Large intestine (tissue), 3 donors: ENCODE results near the gene TMEM198. TPM values are rescaled to one million over a fixed set of nuclear protein-coding genes. Genes with fewer than 3 reads are reported as not detected.
A peak's percentile ranks its signal among the peaks of the same experiment; 100 is the strongest.

Source experiments
- DNase-seq, 2 donors: peaks; one replicate each; pipeline versions ENCODE4 v3.0.0 to v3.0.0-alpha.2; 2013
- H3K27ac ChIP-seq: one replicate; pipeline ENCODE4 v1.5.1; 2013; ENCODE audit warnings: low read length
- H3K27me3 ChIP-seq: 2 replicates; pipeline ENCODE4 v1.6.1; 2013; ENCODE audit warnings: low read length; ENCODE audit not compliant: control insufficient read depth, insufficient read depth
- H3K36me3 ChIP-seq: 2 replicates; pipeline ENCODE4 v1.6.1; 2013; ENCODE audit warnings: low read length; ENCODE audit not compliant: control insufficient read depth, insufficient read depth
- H3K4me1 ChIP-seq: one replicate; pipeline ENCODE4 v1.6.1; 2013; ENCODE audit warnings: low read length; ENCODE audit not compliant: control insufficient read depth, insufficient read depth
- H3K4me3 ChIP-seq: one replicate; pipeline ENCODE4 v1.5.1; 2013; ENCODE audit warnings: low read length
- H3K9me3 ChIP-seq: one replicate; pipeline ENCODE4 v1.6.1; 2013; ENCODE audit warnings: mild to moderate bottlenecking, low read depth, low read length, moderate library complexity; ENCODE audit not compliant: control insufficient read depth
- WGBS: methylation state at CpG from one replicate; pipeline ENCODE4 v1.1.5; 2013; ENCODE audit warnings: low lambda C conversion rate; ENCODE audit not compliant: insufficient coverage; 5-methylcytosine and 5-hydroxymethylcytosine counted together
- polyA plus RNA-seq: library from polyadenylated mRNA; unstranded; fragments of 120-200 nt; gene quantifications from one replicate; pipeline ENCODE4 v1.2.1, GENCODE V29; 2013

TMEM198 gene
- polyA plus RNA-seq, 1 donor, result 19.9 TPM

DNA sequence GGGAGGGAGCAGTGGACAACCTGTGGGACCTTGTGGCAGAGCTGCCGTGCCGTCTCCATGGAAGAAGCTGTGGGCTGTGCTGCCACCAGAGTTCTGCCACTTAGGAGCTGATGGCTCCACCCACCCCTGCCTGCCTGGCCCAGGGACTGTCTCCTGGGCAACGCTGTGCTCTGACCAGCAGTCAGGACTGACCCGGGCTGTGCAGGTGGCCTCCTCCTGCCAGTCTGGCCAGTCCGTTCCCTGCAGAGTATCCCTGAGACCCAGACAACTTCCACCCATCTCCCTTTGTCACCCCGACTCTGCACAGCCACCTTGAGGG, 16.8 kb upstream of the TMEM198 start:
- no peaks in the 10 kb centered on the region for H3K9me3 ChIP-seq
- H3K27me3 ChIP-seq, result peaks cover 96% of the 10 kb centered on the region
- H3K4me1 ChIP-seq, result peaks cover 29% of the 10 kb centered on the region
- no peaks in the 10 kb centered on the region for H3K36me3 ChIP-seq
- no peak for DNase-seq
- no peak overlapping the region for H3K4me3 ChIP-seq
- WGBS, result no CpG with 5 or more reads among the region's 6 CpGs
- H3K27ac ChIP-seq, result no peak overlapping the region

DNA sequence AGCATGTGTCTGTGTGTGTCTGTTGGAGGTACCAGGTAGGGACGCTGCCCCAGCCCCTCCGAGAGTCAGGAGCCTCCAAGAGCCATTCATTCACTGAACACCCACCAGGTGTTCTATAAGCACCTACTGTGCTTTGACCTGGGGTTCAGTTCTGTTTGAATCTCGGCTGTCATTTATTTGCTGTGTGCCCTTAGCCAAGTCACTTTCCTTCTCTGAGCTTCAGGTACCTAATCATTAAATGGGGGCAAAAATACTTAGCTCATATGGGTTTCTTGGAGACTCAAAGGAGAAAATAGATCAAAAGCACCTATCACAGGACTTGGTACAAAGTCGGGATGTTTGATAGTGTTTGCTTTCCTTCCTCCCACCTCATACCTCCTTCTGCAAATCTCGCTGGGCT, 16.4 kb upstream of the TMEM198 start:
- no peak overlapping the region for H3K4me3 ChIP-seq
- no CpG with 5 or more reads among the region's 5 CpGs for WGBS
- peaks cover 29% of the 10 kb centered on the region for H3K4me1 ChIP-seq
- no peak for DNase-seq
- peaks cover 95% of the 10 kb centered on the region for H3K27me3 ChIP-seq
- H3K9me3 ChIP-seq, result no peaks in the 10 kb centered on the region
- H3K36me3 ChIP-seq, result no peaks in the 10 kb centered on the region
- no peak overlapping the region for H3K27ac ChIP-seq

DNA sequence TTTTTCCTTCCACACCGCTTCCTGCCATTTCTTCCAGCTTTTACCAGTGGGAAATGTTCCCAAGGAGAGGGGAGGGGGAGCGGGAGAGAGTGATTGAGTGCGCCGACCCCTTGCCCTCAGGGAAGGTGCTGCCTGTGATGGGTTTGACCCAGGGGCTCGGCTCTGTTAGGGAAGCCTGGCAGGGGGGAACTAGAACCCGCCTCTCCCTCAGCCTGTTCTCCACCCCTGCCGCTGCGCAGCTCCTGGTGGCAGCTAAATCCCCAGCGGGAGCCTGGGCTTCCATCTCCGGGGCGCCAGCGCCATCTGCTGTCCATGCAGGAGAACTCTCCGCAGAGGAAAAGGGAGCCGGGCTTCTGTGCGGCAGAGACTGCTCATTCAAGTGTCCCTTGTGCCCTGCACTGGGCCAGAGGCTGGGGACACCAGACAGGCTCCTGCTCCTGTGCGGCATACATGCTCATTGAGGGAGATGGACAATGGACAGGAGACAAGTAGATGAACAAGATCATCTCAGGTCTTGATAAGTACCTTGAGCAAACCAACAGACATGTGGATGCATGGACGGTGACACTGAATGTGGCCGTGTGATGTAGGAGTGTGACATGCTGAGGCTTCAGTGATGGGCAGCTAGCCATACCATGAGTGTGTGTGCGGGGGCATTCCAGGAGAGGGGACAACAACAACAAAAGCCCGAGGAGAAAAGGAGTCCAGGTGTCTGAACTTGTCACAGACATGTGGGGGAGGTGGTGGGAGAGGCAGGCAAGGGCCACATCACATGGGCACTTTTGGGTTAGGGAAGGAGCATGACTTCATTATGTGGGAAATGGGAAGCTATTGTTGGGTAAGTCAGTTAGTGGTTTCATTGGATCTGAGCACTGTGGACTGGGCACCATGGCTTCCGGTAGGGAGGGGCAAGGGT, 13.5 kb upstream of the TMEM198 start:
- H3K27ac ChIP-seq, result no peak overlapping the region
- no peaks in the 10 kb centered on the region for H3K9me3 ChIP-seq
- H3K27me3 ChIP-seq, result peaks cover 71% of the 10 kb centered on the region
- H3K4me1 ChIP-seq, result peaks cover 22% of the 10 kb centered on the region
- WGBS, result no CpG with 5 or more reads among the region's 21 CpGs
- peak; percentile 68 to 76 for DNase-seq
- no peak overlapping the region for H3K4me3 ChIP-seq
- H3K36me3 ChIP-seq, result no peaks in the 10 kb centered on the region

DNA sequence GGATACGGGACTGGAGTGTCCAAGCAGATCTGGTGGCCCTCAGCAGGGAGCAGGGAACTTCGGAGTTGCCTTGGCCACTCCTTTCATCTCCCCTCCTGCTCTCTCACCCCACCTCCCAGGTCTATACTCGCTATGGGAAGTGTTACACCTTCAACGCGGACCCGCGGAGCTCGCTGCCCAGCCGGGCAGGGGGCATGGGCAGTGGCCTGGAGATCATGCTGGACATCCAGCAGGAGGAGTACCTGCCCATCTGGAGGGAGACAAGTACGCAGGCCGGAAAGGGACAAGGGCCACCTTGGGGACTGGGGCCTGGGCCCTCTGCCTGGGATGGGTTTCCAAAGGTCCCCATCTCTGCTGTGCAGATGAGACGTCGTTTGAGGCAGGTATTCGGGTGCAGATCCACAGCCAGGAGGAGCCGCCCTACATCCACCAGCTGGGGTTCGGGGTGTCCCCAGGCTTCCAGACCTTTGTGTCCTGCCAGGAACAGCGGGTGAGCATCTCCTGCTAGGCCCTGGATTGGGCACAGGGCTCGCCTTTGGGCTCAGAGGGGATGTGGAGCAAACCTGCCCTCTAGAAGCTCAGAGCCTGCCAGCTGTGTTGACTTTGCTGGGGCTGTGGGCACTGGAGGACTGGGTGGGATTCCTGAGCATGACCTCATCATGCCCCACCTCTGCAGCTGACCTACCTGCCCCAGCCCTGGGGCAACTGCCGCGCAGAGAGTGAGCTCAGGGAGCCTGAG, 12.0 kb upstream of the TMEM198 start:
- H3K4me3 ChIP-seq, result no peak overlapping the region
- peaks cover 58% of the 10 kb centered on the region for H3K27me3 ChIP-seq
- H3K36me3 ChIP-seq, result no peaks in the 10 kb centered on the region
- no peak for DNase-seq
- H3K9me3 ChIP-seq, result no peaks in the 10 kb centered on the region
- no peak overlapping the region for H3K27ac ChIP-seq
- WGBS, result no CpG with 5 or more reads among the region's 20 CpGs
- peaks cover 8% of the 10 kb centered on the region for H3K4me1 ChIP-seq

DNA sequence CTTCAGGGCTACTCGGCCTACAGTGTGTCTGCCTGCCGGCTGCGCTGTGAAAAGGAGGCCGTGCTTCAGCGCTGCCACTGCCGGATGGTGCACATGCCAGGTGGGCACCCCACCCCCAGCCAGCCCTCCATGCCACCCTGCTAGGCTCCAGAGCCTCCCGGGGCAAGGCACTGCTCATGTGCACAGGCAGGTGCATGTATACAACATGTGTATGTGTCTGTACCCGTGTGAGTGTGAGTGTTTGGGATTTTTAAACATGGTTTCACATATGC, 11.5 kb upstream of the TMEM198 start:
- peaks cover 4% of the 10 kb centered on the region for H3K4me1 ChIP-seq
- H3K4me3 ChIP-seq, result no peak overlapping the region
- DNase-seq, result no peak
- H3K27ac ChIP-seq, result no peak overlapping the region
- no peaks in the 10 kb centered on the region for H3K36me3 ChIP-seq
- H3K9me3 ChIP-seq, result no peaks in the 10 kb centered on the region
- peaks cover 53% of the 10 kb centered on the region for H3K27me3 ChIP-seq
- no CpG with 5 or more reads among the region's 8 CpGs for WGBS

DNA sequence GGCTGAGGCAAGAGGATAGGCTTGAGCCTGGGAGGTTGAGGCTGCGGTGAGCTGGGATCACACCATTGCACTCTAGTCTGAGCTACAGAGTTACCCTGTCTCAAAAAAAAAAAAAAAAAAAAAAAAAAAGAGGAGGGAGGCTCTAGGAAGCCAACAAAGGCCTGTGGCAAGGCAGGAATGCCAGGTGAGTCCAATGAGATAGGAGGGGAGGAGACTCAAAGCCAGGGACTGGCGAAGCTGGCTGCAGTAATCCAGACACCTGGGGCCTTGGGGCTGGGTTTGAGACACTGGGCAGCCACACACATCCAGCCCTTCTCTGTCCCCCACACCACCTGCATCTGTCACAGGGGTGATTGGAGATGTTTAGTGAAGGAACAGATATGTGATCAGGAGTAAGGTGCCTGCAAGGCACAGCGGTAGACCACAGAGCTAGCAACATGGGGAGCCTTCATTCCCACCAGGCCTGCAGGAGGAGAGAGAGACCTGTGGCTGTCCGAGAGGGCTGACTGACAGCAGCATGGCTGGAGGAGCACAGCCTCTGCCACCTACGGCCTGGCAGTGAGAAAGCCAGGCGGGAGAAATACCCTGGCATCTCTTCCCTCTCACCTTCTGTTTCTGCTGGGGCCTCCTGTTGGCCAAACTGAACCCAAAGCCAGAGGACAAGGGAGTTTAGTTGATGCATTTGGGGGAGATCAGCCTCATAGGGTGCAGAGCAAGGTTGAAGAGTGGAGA, 9.7 kb upstream of the TMEM198 start:
- peaks cover 8% of the 10 kb centered on the region for H3K36me3 ChIP-seq
- H3K27ac ChIP-seq, result no peak overlapping the region
- peaks cover 35% of the 10 kb centered on the region for H3K27me3 ChIP-seq
- WGBS, result 83% methylated on average over 1 of the region's 6 CpGs
- H3K9me3 ChIP-seq, result no peaks in the 10 kb centered on the region
- no peak overlapping the region for H3K4me3 ChIP-seq
- H3K4me1 ChIP-seq, result peaks cover 16% of the 10 kb centered on the region
- DNase-seq, result no peak

DNA sequence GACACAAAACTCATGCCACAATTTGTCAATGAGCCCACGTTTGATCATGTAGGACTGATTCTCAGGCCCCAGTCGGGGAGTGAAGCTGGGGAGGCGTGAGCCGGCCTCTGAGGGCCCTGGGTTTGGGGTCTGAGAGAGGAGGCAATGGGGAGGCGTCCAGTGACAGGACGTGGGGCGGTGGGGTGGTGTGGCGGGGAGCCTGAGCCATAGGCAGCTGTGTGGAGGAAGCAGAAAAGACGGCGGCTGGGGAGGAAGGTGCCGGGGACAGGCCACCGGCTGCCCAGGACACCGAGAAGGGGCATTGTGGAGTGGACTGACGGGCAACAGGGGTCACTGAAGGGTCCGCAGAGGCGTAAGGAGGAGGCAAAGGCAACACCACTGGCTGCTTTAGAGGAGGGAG, 7.4 kb upstream of the TMEM198 start:
- Histone ChIP-seq H3K27ac (no peak overlapping the region), H3K9me3 (peaks cover 4% of the 10 kb centered on the region), H3K27me3 (peaks cover 14% of the 10 kb centered on the region), H3K4me1 (peaks cover 13% of the 10 kb centered on the region), H3K36me3 (peaks cover 32% of the 10 kb centered on the region), H3K4me3 (no peak overlapping the region)
- no peak for DNase-seq
- WGBS, result no CpG with 5 or more reads among the region's 16 CpGs

DNA sequence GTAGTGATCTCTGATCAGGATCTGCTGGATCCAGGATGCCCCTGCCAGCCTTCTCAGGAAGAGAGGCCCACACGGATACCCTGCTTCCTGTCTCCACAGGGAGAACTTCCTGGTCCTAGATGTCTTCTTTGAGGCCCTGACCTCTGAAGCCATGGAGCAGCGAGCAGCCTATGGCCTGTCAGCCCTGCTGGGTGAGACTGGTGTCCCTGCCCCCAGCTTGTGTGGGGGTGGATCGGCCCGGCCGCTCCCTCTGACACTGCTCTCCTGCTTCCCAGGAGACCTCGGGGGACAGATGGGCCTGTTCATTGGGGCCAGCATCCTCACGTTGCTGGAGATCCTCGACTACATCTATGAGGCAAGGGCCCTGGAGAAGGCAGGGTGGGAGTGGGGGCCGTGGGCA, 6.9 kb upstream of the TMEM198 start:
- peaks cover 4% of the 10 kb centered on the region for H3K9me3 ChIP-seq
- peaks cover 9% of the 10 kb centered on the region for H3K27me3 ChIP-seq
- no peak overlapping the region for H3K4me3 ChIP-seq
- WGBS, result no CpG with 5 or more reads among the region's 9 CpGs
- H3K36me3 ChIP-seq, result peaks cover 34% of the 10 kb centered on the region
- H3K4me1 ChIP-seq, result peaks cover 16% of the 10 kb centered on the region
- no peak overlapping the region for H3K27ac ChIP-seq
- DNase-seq, result no peak

DNA sequence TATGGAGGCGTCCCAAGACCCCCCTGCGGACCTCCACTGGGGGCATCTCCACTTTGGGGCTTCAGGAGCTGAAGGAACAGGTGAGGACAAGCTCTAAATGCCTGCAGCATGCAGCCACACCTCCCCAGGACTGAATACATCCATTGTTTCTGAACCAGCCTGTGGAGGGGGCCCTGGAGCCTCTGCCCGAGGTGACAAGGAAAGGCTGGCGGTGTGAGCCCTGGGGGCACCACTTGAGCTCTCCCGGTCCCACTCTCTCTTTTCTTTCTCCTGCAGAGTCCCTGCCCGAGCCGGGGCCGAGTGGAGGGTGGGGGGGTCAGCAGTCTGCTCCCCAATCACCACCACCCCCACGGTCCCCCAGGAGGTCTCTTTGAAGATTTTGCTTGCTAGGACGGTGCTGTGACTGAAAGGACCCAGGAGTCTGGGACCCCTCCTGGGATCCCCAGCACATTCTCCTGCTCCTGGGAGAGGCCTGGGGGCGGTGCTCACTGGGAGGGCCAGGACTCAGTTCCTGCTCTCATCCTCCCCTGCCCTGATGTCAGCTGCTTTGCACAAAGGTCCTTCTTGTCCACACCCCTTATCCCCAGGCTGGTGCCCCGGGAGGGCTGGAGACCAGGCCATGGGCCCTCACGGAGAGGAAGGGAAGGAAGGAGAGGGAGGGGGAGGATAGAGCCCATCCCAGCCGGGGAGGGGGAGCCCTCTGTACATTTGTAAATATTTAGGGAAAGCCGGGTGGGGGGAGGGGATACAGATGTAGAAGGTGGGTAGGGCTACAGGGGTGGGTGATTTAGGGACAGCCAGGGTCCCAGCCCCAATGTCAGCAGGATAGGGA, 6.0 kb upstream of the TMEM198 start:
- H3K27ac ChIP-seq, result peak overlapping the region; percentile 6
- no CpG with 5 or more reads among the region's 15 CpGs for WGBS
- H3K4me3 ChIP-seq, result no peak overlapping the region
- peaks cover 21% of the 10 kb centered on the region for H3K4me1 ChIP-seq
- peaks cover 4% of the 10 kb centered on the region for H3K27me3 ChIP-seq
- peaks cover 34% of the 10 kb centered on the region for H3K36me3 ChIP-seq
- H3K9me3 ChIP-seq, result peaks cover 4% of the 10 kb centered on the region
- DNase-seq, result peak in 1 of 2 donors; percentile 59

DNA sequence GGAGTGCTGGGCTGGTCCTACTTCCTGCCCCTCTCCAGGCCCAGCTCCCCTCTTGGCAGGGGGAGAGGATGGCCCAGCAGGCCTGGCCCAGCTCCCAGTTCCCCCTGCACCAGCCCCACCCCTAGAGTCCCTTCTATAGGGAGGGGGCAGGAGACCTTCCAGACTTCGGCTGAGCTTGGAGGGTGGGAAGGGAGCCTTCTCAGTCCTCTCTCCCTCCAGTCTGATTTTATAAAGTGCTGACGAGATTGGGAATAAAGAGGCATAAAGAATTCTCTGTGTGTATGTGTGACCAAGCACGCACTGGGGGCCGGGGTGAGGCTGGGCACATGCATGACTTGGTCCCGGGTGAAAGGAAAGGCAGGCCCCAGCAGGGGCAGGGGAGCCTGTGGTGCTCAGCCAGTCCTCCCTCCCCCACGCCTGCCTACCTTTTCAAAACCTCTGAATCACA, 5.3 kb upstream of the TMEM198 start:
- no peak overlapping the region for H3K4me3 ChIP-seq
- 82% methylated on average over 2 of the region's 6 CpGs for WGBS
- DNase-seq, result peak in 1 of 2 donors; percentile 30
- H3K36me3 ChIP-seq, result peaks cover 34% of the 10 kb centered on the region
- peaks cover under 1% of the 10 kb centered on the region for H3K27me3 ChIP-seq
- H3K4me1 ChIP-seq, result peaks cover 21% of the 10 kb centered on the region
- peaks cover 4% of the 10 kb centered on the region for H3K9me3 ChIP-seq
- H3K27ac ChIP-seq, result peak overlapping the region; percentile 6
